Osteoblast (primary cell): ENCODE results near the gene CAMKMT. TPM values are rescaled to one million over a fixed set of nuclear protein-coding genes. Genes with fewer than 3 reads are reported as not detected.

Experiments
- DNase-seq: peaks from one replicate; pipeline ENCODE4 v3.0.0; 2011; ENCODE audit warnings: low spot score, mixed read lengths; ENCODE audit not compliant: insufficient read length; ENCODE audit errors: missing footprints
- H2AFZ ChIP-seq: 2 replicates; pipeline ENCODE4 v1.6.0; 2011; ENCODE audit warnings: mild to moderate bottlenecking, low read length
- H3K27ac ChIP-seq: 2 replicates; pipeline ENCODE4 v1.5.1; 2011; ENCODE audit warnings: mild to moderate bottlenecking, low read depth, low read length, moderate library complexity
- H3K27me3 ChIP-seq: 2 replicates; pipeline ENCODE4 v1.6.0; 2012; ENCODE audit warnings: mild to moderate bottlenecking, control low read depth, inconsistent platforms, low read length, moderate library complexity; ENCODE audit not compliant: insufficient read depth
- H3K36me3 ChIP-seq: 2 replicates; pipeline ENCODE4 v1.5.1; 2011; ENCODE audit warnings: mild to moderate bottlenecking, low read length, control low read depth, moderate library complexity; ENCODE audit not compliant: insufficient read depth
- H3K4me1 ChIP-seq: 2 replicates; pipeline ENCODE4 v1.5.1; 2011; ENCODE audit warnings: mild to moderate bottlenecking, low read length, control low read depth, moderate library complexity; ENCODE audit not compliant: insufficient read depth
- H3K4me2 ChIP-seq: 2 replicates; pipeline ENCODE4 v1.6.0; 2011; ENCODE audit warnings: mild to moderate bottlenecking, low read length; ENCODE audit not compliant: insufficient read depth
- H3K4me3 ChIP-seq: fragments of 200-600 bp; sonication (generic); 3 replicates; pipeline ENCODE4 v1.5.1; 2012; ENCODE audit warnings: mild to moderate bottlenecking, low read length, inconsistent platforms; ENCODE audit not compliant: insufficient read depth
- H3K79me2 ChIP-seq: 2 replicates; pipeline ENCODE4 v1.6.0; 2012; ENCODE audit warnings: mild to moderate bottlenecking, low read length, control low read depth, inconsistent platforms; ENCODE audit not compliant: insufficient read depth
- H3K9me3 ChIP-seq: 2 replicates; pipeline ENCODE4 v1.5.1; 2011; ENCODE audit warnings: low read depth, low read length, control low read depth
- H4K20me1 ChIP-seq: 2 replicates; pipeline ENCODE4 v1.6.0; 2012; ENCODE audit warnings: mild to moderate bottlenecking, low read length, control low read depth; ENCODE audit not compliant: insufficient read depth
- total RNA-seq: library from RNA; depleted of rRNA; stranded (reverse); fragments of >200 nt; gene quantifications from 2 replicates; pipeline ENCODE4 v1.2.3, GENCODE V29; 2012
- TF ChIP-seq, protein P1 (sequence below): IDR thresholded peaks from 2 replicates; pipeline ENCODE4 v1.5.1; 2011; ENCODE audit warnings: mild to moderate bottlenecking, low read depth, low read length, moderate library complexity; ENCODE audit errors: extremely low read depth

The CAMKMT gene
- total RNA-seq, 1 donor: 7.2 TPM

DNA sequence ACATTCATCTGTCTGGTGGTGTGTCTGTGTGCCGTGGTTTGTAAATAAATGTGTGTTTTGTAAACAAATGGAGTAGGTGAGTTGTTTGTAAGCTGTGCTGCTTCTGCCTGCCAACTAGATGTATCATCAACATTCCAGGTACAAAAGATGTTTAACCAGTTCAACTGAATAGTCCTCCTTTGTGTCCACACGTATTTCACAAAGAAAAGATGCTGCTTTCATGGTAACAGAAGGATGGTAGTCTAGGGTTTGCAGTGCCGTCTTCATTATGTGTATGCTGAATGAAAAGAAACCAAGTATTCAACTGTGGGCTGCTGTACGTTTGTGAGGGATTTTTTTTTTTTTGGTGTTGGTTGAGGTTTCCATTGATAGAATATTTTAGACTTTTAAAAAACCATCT lies 72.1 kb downstream of the CAMKMT start:
- TF ChIP-seq, protein P1, sequence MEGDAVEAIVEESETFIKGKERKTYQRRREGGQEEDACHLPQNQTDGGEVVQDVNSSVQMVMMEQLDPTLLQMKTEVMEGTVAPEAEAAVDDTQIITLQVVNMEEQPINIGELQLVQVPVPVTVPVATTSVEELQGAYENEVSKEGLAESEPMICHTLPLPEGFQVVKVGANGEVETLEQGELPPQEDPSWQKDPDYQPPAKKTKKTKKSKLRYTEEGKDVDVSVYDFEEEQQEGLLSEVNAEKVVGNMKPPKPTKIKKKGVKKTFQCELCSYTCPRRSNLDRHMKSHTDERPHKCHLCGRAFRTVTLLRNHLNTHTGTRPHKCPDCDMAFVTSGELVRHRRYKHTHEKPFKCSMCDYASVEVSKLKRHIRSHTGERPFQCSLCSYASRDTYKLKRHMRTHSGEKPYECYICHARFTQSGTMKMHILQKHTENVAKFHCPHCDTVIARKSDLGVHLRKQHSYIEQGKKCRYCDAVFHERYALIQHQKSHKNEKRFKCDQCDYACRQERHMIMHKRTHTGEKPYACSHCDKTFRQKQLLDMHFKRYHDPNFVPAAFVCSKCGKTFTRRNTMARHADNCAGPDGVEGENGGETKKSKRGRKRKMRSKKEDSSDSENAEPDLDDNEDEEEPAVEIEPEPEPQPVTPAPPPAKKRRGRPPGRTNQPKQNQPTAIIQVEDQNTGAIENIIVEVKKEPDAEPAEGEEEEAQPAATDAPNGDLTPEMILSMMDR: no peak
- H4K20me1 ChIP-seq: no peaks in the 10 kb centered on the region
- H2AFZ ChIP-seq: no peak overlapping the region
- no peaks in the 10 kb centered on the region for H3K27me3 ChIP-seq
- no peak for DNase-seq
- no peaks in the 10 kb centered on the region for H3K9me3 ChIP-seq
- no peaks in the 10 kb centered on the region for H3K36me3 ChIP-seq
- no peak overlapping the region for H3K4me2 ChIP-seq
- no peaks in the 10 kb centered on the region for H3K79me2 ChIP-seq
- no peak overlapping the region for H3K4me3 ChIP-seq
- no peaks in the 10 kb centered on the region for H3K4me1 ChIP-seq
- no peak overlapping the region for H3K27ac ChIP-seq

DNA sequence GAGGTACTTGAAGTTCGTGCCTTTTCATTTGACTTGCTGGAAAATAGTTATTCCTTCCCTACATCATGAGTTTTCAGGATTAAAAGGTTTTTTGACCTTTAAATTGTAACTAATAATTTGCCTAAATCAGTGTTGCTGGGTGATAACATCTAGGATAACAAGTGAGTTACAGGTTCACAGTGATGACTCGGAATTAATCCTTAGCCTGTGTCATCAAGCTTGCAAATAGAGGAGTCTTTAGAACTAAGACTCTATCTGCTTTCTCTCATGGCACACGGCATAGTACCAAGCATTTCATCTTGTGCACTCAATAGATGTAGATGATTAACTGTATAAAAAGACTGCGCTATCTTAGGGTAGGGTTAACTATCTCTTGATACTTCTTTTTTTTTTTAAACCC lies 79.5 kb downstream of the CAMKMT start:
- Histone ChIP-seq H3K36me3 (no peaks in the 10 kb centered on the region), H2AFZ (no peak overlapping the region), H3K27ac (no peak overlapping the region), H3K4me2 (no peak overlapping the region), H3K27me3 (no peaks in the 10 kb centered on the region), H3K4me3 (no peak overlapping the region), H4K20me1 (no peaks in the 10 kb centered on the region), H3K4me1 (no peaks in the 10 kb centered on the region), H3K9me3 (no peaks in the 10 kb centered on the region), H3K79me2 (no peaks in the 10 kb centered on the region)
- TF ChIP-seq, protein P1: no peak
- DNase-seq: peak; percentile 5

DNA sequence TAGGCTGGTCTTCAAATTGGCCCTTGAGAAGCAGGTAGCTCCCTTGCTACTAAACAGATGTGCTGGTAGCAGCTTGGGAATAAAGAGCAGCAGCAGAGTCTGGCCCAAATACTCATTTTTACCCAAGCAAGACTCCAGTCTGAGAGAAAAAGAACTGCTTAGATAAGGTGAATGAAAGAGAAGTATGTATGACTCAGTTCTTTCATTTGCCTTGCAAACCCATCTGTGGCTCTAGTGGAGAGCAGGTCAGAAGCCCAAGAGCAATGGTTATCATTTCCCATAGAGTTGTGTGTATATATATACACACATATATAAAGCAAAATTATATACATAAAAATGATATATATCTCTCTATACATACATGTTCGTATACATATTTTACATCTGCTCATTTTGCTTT lies 80.3 kb downstream of the CAMKMT start:
- TF ChIP-seq, protein P1: no peak
- H3K4me1 ChIP-seq: no peaks in the 10 kb centered on the region
- no peaks in the 10 kb centered on the region for H3K9me3 ChIP-seq
- no peaks in the 10 kb centered on the region for H3K27me3 ChIP-seq
- no peak overlapping the region for H3K27ac ChIP-seq
- H3K36me3 ChIP-seq: no peaks in the 10 kb centered on the region
- no peaks in the 10 kb centered on the region for H4K20me1 ChIP-seq
- no peak overlapping the region for H3K4me2 ChIP-seq
- no peak overlapping the region for H3K4me3 ChIP-seq
- peak; percentile 21 for DNase-seq
- H3K79me2 ChIP-seq: no peaks in the 10 kb centered on the region
- no peak overlapping the region for H2AFZ ChIP-seq

DNA sequence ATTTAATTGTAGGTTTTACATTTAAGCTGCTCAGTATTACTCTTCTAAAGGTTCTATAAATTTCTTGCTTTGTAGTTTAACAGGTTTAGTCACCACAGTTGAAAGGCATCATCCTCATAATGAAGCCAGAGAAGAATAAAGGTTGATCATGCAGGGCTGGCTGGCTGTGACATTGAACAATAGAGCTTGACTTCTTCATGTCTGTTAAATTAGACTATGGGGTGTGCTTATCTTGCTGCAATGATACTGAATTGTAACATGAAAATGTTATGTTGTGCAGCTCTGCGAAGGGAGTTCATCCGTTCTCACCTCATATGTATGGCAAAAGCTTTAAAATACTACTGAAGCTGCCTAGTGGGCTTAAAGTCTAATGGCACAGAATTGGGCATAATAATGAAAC lies 81.8 kb downstream of the CAMKMT start:
- Histone ChIP-seq H3K36me3 (no peaks in the 10 kb centered on the region), H3K27ac (no peak overlapping the region), H3K27me3 (no peaks in the 10 kb centered on the region), H3K9me3 (no peaks in the 10 kb centered on the region), H3K4me3 (no peak overlapping the region), H4K20me1 (no peaks in the 10 kb centered on the region), H3K4me1 (no peaks in the 10 kb centered on the region), H3K79me2 (no peaks in the 10 kb centered on the region), H2AFZ (no peak overlapping the region), H3K4me2 (no peak overlapping the region)
- no peak for DNase-seq
- TF ChIP-seq, protein P1: no peak
